ENCODE results near the gene AP5B1.
A peak's percentile ranks its signal among the peaks of the same experiment; 100 is the strongest.

Gene AP5B1

DNA sequence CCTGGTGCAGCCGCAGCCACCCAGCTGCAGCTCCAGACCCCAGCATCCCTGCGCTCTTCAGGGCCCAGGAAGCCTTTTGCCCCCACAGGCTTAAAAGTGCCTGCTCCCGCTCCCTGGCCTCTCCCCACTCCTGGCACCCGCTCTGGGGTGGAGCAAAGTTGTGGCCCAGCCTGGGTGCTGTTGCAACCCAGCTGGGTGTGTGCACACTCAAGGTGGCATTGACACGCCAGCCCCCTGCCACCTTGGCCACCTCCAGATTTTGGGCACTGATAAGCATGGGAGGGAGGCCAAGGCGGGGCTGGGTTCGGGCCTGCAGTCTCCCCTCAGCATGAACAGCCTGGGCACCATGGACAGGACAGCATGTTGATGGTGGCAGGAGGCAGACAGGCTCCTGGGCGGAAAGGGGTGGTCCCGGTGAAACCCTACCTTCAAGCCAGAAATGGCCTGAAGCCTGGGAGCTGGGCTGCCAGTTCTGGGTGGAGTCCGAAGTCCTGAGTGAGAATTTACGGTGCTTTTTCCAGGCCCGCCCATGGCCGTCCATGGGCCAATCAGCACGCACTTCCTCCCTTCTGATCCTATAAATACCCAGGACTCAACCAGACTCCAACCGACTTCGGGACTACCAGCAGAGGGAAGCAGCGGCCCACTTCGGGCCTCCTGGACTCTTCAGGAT, 36.6 kb downstream of the AP5B1 start:
- no peak overlapping the region for H3K27ac ChIP-seq (ENCODE audit: extremely low read depth, low read depth, low read length)
- H3K36me3 ChIP-seq (ENCODE audit: control insufficient read depth in 2 of 2, insufficient read depth in 1 of 2, low read length in 2 of 2) = no peaks in the 10 kb centered on the region
- H3K4me1 ChIP-seq (ENCODE audit: control insufficient read depth, insufficient read depth, low read length) = no peaks in the 10 kb centered on the region
- no peaks in the 10 kb centered on the region for H3K9me3 ChIP-seq (ENCODE audit: control insufficient read depth, insufficient read depth, low read depth, low read length)
- TF ChIP-seq, protein P1, sequence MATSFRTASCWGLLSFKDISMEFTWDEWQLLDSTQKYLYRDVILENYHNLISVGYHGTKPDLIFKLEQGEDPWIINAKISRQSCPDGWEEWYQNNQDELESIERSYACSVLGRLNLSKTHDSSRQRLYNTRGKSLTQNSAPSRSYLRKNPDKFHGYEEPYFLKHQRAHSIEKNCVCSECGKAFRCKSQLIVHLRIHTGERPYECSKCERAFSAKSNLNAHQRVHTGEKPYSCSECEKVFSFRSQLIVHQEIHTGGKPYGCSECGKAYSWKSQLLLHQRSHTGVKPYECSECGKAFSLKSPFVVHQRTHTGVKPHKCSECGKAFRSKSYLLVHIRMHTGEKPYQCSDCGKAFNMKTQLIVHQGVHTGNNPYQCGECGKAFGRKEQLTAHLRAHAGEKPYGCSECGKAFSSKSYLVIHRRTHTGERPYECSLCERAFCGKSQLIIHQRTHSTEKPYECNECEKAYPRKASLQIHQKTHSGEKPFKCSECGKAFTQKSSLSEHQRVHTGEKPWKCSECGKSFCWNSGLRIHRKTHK (tag by site-specific recombination; IDR thresholded peaks at IDR 0.05) = no peak
- 0 out of 2 replicates have a peak, but pooled peaks have one; percentile 10 for TF ChIP-seq ZNF654 (tag by site-specific recombination; IDR thresholded peaks at IDR 0.05; ENCODE audit: low read depth)
- no peak overlapping the region for H3K4me3 ChIP-seq (ENCODE audit: low read depth, low read length)
- POLR2A ChIA-PET = interaction anchor here (1.3 kb wide), 1 partner anchor 24 kb away, joined by 4 read pairs; no protein-coding TSS in a partner anchor
- CTCF ChIA-PET = interaction anchor here (0.6 to 2.0 kb wide), 10 partner anchors 16 to 144 kb away, joined by 3 to 9 read pairs (median 4); partner anchors contain the start of gene FIBP

DNA sequence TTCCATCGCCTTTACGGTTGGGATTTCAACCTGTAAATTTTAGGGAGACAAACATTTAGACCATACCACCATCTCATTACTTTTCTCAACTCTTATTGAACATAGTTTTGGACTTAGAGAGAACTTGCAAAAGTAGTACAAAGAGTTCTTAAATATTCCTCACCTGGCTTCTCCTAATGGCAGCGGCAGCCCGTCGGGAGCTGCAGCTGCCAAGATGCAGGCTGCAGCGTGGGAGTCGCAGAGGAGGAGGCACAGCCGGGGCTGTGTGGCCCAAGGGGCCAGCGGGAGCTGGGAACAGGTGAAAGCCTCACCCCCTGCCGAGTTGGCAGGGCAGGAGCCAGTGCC, 37.1 kb downstream of the AP5B1 start:
- Histone ChIP-seq H3K27ac (ENCODE audit: extremely low read depth, low read depth, low read length) (no peak overlapping the region), H3K9me3 (ENCODE audit: control insufficient read depth, insufficient read depth, low read depth, low read length) (no peaks in the 10 kb centered on the region), H3K4me1 (ENCODE audit: control insufficient read depth, insufficient read depth, low read length) (no peaks in the 10 kb centered on the region), H3K4me3 (ENCODE audit: low read depth, low read length) (no peak overlapping the region), H3K36me3 (ENCODE audit: control insufficient read depth in 2 of 2, insufficient read depth in 1 of 2, low read length in 2 of 2) (no peaks in the 10 kb centered on the region)
- CTCF ChIA-PET = interaction anchor here (0.8 to 2.0 kb wide), 4 partner anchors 26 to 142 kb away, joined by 3 to 9 read pairs (median 6); no protein-coding TSS in a partner anchor
- POLR2A ChIA-PET = interaction anchor here (0.7 kb wide), 1 partner anchor 125 kb away, joined by 5 read pairs; no protein-coding TSS in a partner anchor
- TF ChIP-seq, protein P2, sequence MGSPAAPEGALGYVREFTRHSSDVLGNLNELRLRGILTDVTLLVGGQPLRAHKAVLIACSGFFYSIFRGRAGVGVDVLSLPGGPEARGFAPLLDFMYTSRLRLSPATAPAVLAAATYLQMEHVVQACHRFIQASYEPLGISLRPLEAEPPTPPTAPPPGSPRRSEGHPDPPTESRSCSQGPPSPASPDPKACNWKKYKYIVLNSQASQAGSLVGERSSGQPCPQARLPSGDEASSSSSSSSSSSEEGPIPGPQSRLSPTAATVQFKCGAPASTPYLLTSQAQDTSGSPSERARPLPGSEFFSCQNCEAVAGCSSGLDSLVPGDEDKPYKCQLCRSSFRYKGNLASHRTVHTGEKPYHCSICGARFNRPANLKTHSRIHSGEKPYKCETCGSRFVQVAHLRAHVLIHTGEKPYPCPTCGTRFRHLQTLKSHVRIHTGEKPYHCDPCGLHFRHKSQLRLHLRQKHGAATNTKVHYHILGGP (tag by site-specific recombination; IDR thresholded peaks at IDR 0.05) = no peak
- TF ChIP-seq ZNF132 (tag by site-specific recombination; IDR thresholded peaks at IDR 0.05; ENCODE audit: borderline replicate concordance) (no peak), ZNF514 (tag by site-specific recombination; IDR thresholded peaks at IDR 0.05) (no peak), ZNF830 (tag by site-specific recombination; IDR thresholded peaks at IDR 0.05; ENCODE audit: low read depth) (no peak), ZNF416 (tag by site-specific recombination; IDR thresholded peaks at IDR 0.05) (no peak), ZNF266 (tag by site-specific recombination; IDR thresholded peaks at IDR 0.05; ENCODE audit: low read depth) (no peak), ZFP41 (tag by site-specific recombination; IDR thresholded peaks at IDR 0.05; ENCODE audit: borderline replicate concordance) (no peak), ZNF23 (tag by site-specific recombination; IDR thresholded peaks at IDR 0.05; ENCODE audit: borderline replicate concordance) (no peak), KLF10 (tag by site-specific recombination; IDR thresholded peaks at IDR 0.05) (no peak), FEZF1 (tag by site-specific recombination; IDR thresholded peaks at IDR 0.05) (no peak), ZFP69B (tag by site-specific recombination; IDR thresholded peaks at IDR 0.05) (no peak), ZNF302 (tag by site-specific recombination; IDR thresholded peaks at IDR 0.05; ENCODE audit: low read depth) (no peak)
- TF ChIP-seq, protein P3, sequence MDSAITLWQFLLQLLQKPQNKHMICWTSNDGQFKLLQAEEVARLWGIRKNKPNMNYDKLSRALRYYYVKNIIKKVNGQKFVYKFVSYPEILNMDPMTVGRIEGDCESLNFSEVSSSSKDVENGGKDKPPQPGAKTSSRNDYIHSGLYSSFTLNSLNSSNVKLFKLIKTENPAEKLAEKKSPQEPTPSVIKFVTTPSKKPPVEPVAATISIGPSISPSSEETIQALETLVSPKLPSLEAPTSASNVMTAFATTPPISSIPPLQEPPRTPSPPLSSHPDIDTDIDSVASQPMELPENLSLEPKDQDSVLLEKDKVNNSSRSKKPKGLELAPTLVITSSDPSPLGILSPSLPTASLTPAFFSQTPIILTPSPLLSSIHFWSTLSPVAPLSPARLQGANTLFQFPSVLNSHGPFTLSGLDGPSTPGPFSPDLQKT (IDR thresholded peaks at IDR 0.05; ENCODE audit: borderline replicate concordance, low read depth, low read length) = no peak
- TF ChIP-seq, protein P4, sequence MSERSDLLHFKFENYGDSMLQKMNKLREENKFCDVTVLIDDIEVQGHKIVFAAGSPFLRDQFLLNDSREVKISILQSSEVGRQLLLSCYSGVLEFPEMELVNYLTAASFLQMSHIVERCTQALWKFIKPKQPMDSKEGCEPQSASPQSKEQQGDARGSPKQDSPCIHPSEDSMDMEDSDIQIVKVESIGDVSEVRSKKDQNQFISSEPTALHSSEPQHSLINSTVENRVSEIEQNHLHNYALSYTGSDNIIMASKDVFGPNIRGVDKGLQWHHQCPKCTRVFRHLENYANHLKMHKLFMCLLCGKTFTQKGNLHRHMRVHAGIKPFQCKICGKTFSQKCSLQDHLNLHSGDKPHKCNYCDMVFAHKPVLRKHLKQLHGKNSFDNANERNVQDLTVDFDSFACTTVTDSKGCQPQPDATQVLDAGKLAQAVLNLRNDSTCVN (tag by site-specific recombination; optimal IDR thresholded peaks at IDR 0.05) = no peak

Measured in HEK293 (cell line).